ENCODE measurements around the gene NDUFB6. TPM values are rescaled to one million over a fixed set of nuclear protein-coding genes. Genes with fewer than 3 reads are reported as not detected.

NDUFB6 gene
- total RNA-seq, 4 donors from 2014 or later: 59.2 to 97.0 (median 82.6) TPM

DNA sequence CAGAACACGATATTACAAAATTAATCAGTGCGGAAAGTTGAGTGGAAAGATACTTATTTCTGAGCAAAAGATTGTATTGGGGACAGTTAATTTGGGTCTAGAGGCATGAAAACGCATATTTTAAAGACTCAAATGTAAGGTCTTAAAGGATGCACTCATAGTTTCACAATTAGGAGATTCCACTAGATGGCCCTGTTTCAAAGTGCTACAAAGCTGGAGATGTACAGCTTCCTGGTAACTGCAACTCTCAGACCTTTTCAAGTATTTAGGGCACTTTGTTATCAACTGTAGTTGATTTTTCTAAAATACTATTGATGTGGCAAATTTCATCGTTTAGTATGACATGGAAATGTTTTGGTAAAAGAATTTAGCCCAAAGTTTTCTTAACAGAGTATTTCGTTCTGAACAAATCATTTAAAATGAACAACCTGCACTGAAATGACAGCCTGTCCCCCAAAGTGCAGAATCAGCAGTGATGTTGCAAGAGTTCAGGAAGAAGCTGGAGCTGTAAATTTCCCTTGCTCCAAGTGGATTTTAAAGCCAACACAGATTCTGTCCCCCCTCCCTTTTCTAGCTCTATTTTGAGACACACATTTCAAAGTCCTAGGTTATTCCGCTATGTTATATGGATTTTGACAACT is 16.2 kb upstream of the NDUFB6 start:
- Histone ChIP-seq H3K9me3 (no peaks in the 10 kb centered on the region), H3K27ac (no peak overlapping the region), H3K27me3 (no peaks in the 10 kb centered on the region), H3K36me3 (no peaks in the 10 kb centered on the region), H3K4me3 (no peak overlapping the region), H3K4me1 (no peaks in the 10 kb centered on the region)
- in situ Hi-C loops (cut with MboI; ENCODE audit: low sequenced_read_pairs in 4 of 4): loop anchor here in 1 of 4 donors (10.0 kb wide), 1 partner anchor 386 kb away; no protein-coding TSS in a partner anchor
- ATAC-seq: no peak
- intact Hi-C loops (cut with DNase I; ENCODE audit: low total_unique reads): loop anchor here (2.0 kb wide), 1 partner anchor 378 kb away; no protein-coding TSS in a partner anchor
- DNase-seq: no peak
- no peak for TF ChIP-seq POLR2A (IDR thresholded peaks at IDR 0.05)
- TF ChIP-seq CTCF (IDR thresholded peaks at IDR 0.05 in 4 of 5, conservative IDR thresholded peaks at IDR 0.05 in 1 of 5): peak in 1 of 5 experiments; percentile 6

- H3K27ac ChIP-seq: no peak overlapping the region
- H3K27me3 ChIP-seq: no peaks in the 10 kb centered on the region
- no peaks in the 10 kb centered on the region for H3K9me3 ChIP-seq
- no peak for DNase-seq
- no peak for TF ChIP-seq POLR2A (IDR thresholded peaks at IDR 0.05)
- TF ChIP-seq CTCF (IDR thresholded peaks at IDR 0.05 in 4 of 5, conservative IDR thresholded peaks at IDR 0.05 in 1 of 5): no peak
- no peaks in the 10 kb centered on the region for H3K4me1 ChIP-seq
- no peaks in the 10 kb centered on the region for H3K36me3 ChIP-seq
- in situ Hi-C loops (cut with MboI; ENCODE audit: low sequenced_read_pairs in 4 of 4): loop anchor here in 1 of 4 donors (10.0 kb wide), 1 partner anchor 387 kb away; no protein-coding TSS in a partner anchor
- no peak overlapping the region for H3K4me3 ChIP-seq
- intact Hi-C loops (cut with DNase I; ENCODE audit: low total_unique reads): loop anchor here (2.0 kb wide), 1 partner anchor 379 kb away; no protein-coding TSS in a partner anchor
- ATAC-seq: no peak
Observed at GRCh38 chr9:32587901-32588300, 14.9 kb upstream of the NDUFB6 start.

GRCh38 chr9:32584784-32585183 is 11.8 kb upstream of the NDUFB6 start:
- Histone ChIP-seq H3K4me1 (no peaks in the 10 kb centered on the region), H3K4me3 (no peak overlapping the region), H3K36me3 (no peaks in the 10 kb centered on the region), H3K27ac (no peak overlapping the region), H3K27me3 (no peaks in the 10 kb centered on the region), H3K9me3 (no peaks in the 10 kb centered on the region)
- DNase-seq (no peak), ATAC-seq (no peak)
- intact Hi-C loops (cut with DNase I; ENCODE audit: low total_unique reads) (no loop called here), in situ Hi-C loops (cut with MboI; ENCODE audit: low sequenced_read_pairs in 4 of 4) (loop anchor here in 3 of 4 donors (5.0 to 10.0 kb wide), 2 partner anchors 383 to 390 kb away; no protein-coding TSS in a partner anchor)
- TF ChIP-seq POLR2A (IDR thresholded peaks at IDR 0.05) (no peak), CTCF (IDR thresholded peaks at IDR 0.05 in 4 of 5, conservative IDR thresholded peaks at IDR 0.05 in 1 of 5) (no peak)

GRCh38 chr9:32581512-32582143 is 8.7 kb upstream of the NDUFB6 start:
- Histone ChIP-seq H3K36me3 (no peaks in the 10 kb centered on the region), H3K4me1 (no peaks in the 10 kb centered on the region), H3K9me3 (no peaks in the 10 kb centered on the region), H3K27ac (no peak overlapping the region), H3K27me3 (no peaks in the 10 kb centered on the region), H3K4me3 (no peak overlapping the region)
- intact Hi-C loops (cut with DNase I; ENCODE audit: low total_unique reads) (loop anchor here (2.0 kb wide), 1 partner anchor 387 kb away; no protein-coding TSS in a partner anchor), in situ Hi-C loops (cut with MboI; ENCODE audit: low sequenced_read_pairs in 4 of 4) (loop anchor here in 3 of 4 donors (5.0 to 10.0 kb wide), 2 partner anchors 386 to 393 kb away; no protein-coding TSS in a partner anchor)
- TF ChIP-seq CTCF (IDR thresholded peaks at IDR 0.05 in 4 of 5, conservative IDR thresholded peaks at IDR 0.05 in 1 of 5) (peak in 2 of 5 experiments; percentile 21 to 39), POLR2A (IDR thresholded peaks at IDR 0.05) (no peak)
- DNase-seq: no peak
- no peak for ATAC-seq

Data from gastrocnemius medialis (tissue), 4 donors.